Measurements from ENCODE around the gene TIGD4.

DNA sequence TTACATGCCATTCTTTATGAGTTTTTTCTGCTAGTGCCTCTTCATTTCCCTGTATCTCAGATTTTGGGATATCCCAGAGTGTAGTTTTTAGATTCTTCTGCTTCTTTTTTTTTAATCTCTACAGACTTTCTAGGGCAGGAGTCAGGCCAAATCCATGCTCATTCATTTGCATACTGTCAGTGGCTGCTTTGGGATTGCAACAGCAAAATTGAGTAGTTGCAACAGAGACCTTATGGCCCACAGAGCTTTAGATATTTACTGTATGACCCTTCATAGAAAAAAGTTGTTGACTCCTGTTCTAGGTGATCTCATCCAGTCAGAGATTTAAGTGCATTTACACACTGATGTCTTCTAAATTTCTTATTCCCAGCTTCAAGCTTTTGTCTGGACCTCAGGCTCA lies 35.5 kb upstream of the TIGD4 start:
- TF ChIP-seq, protein P1, sequence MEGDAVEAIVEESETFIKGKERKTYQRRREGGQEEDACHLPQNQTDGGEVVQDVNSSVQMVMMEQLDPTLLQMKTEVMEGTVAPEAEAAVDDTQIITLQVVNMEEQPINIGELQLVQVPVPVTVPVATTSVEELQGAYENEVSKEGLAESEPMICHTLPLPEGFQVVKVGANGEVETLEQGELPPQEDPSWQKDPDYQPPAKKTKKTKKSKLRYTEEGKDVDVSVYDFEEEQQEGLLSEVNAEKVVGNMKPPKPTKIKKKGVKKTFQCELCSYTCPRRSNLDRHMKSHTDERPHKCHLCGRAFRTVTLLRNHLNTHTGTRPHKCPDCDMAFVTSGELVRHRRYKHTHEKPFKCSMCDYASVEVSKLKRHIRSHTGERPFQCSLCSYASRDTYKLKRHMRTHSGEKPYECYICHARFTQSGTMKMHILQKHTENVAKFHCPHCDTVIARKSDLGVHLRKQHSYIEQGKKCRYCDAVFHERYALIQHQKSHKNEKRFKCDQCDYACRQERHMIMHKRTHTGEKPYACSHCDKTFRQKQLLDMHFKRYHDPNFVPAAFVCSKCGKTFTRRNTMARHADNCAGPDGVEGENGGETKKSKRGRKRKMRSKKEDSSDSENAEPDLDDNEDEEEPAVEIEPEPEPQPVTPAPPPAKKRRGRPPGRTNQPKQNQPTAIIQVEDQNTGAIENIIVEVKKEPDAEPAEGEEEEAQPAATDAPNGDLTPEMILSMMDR (IDR thresholded peaks at IDR 0.05; ENCODE audit: low read depth, low read length, missing input control), result no peak
- TF ChIP-seq, protein P2, sequence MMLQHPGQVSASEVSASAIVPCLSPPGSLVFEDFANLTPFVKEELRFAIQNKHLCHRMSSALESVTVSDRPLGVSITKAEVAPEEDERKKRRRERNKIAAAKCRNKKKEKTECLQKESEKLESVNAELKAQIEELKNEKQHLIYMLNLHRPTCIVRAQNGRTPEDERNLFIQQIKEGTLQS (IDR thresholded peaks at IDR 0.05), result no peak
- TF ChIP-seq RXRA (IDR thresholded peaks at IDR 0.05), result no peak
- no peak for TF ChIP-seq TAF1 (conservative IDR thresholded peaks at IDR 0.05)
- TF ChIP-seq, protein P3, sequence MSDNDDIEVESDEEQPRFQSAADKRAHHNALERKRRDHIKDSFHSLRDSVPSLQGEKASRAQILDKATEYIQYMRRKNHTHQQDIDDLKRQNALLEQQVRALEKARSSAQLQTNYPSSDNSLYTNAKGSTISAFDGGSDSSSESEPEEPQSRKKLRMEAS (IDR thresholded peaks at IDR 0.05), result no peak
- TF ChIP-seq GABPA (IDR thresholded peaks at IDR 0.05 in 1 of 2, conservative IDR thresholded peaks at IDR 0.05 in 1 of 2), result no peak
- no peak for TF ChIP-seq YY1 (IDR thresholded peaks at IDR 0.05)
- no peak for TF ChIP-seq FOXA1 (IDR thresholded peaks at IDR 0.05)
- no peak for TF ChIP-seq HNF4G (IDR thresholded peaks at IDR 0.05)
- no peak for TF ChIP-seq NR2F2 (IDR thresholded peaks at IDR 0.05)
- TF ChIP-seq HNF4A (conservative IDR thresholded peaks at IDR 0.05), result no peak
- TF ChIP-seq REST (IDR thresholded peaks at IDR 0.05), result no peak
